Panc1 (cell line): Measurements from ENCODE around the gene PAK6. TPM values are rescaled to one million over a fixed set of nuclear protein-coding genes. Genes with fewer than 3 reads are reported as not detected.

Experiments
- ATAC-seq: fragments of 200-7000 bp; cut with Tn5 transposase; 2 replicates; pipeline ENCODE4 v1.9.1; 2020; ENCODE audit warnings: mild to moderate bottlenecking, moderate library complexity
- BruUV-seq: library from RNA; stranded (reverse); fragments of 400-500 nt; replicated peaks from 2 replicates; lab custom pipeline; 2021; lab: Mats Ljungman, UMichigan
- CTCF ChIA-PET: fragments of 300-600 bp; sonication (Branson Sonifier 250); formaldehyde crosslinking; loops from one replicate; lab custom pipeline; 2022; ENCODE audit warnings: antibody characterized with exemption; lab: Charles Lee
- POLR2A ChIA-PET: fragments of 300-600 bp; sonication (Branson Sonifier 250); formaldehyde crosslinking; loops from one replicate; lab custom pipeline; 2022; ENCODE audit warnings: antibody characterized with exemption; lab: Charles Lee
- DNase-seq: peaks from one replicate; pipeline ENCODE4 v3.0.0-alpha.2; 2010; ENCODE audit warnings: low read depth, low spot score
- H3K27ac ChIP-seq: 2 replicates; pipeline ENCODE4 v1.5.1; 2011; ENCODE audit warnings: mild to moderate bottlenecking, low read length, inconsistent platforms
- H3K27me3 ChIP-seq: fragments of 200-500 bp; sonication (Bioruptor generic); 2 replicates; pipeline ENCODE4 v1.6.0; 2014; ENCODE audit warnings: low read length, inconsistent platforms; ENCODE audit not compliant: control insufficient read depth, insufficient read depth
- H3K36me3 ChIP-seq: fragments of 200-500 bp; sonication (Bioruptor generic); 2 replicates; pipeline ENCODE4 v1.5.1; 2014; ENCODE audit warnings: inconsistent platforms, mild to moderate bottlenecking, low read length, moderate library complexity; ENCODE audit not compliant: control insufficient read depth, insufficient read depth
- H3K4me1 ChIP-seq: 2 replicates; pipeline ENCODE4 v1.5.1; 2011; ENCODE audit warnings: inconsistent platforms, mild to moderate bottlenecking, low read length, moderate library complexity; ENCODE audit not compliant: control insufficient read depth, insufficient read depth
- H3K4me3 ChIP-seq, 2 experiments: 2 replicates each; pipeline ENCODE4 v1.5.1; 2011 to 2012; ENCODE audit warnings: low read depth in 2 of 2, low read length in 2 of 2, mild to moderate bottlenecking in 2 of 2, inconsistent platforms in 1 of 2, moderate library complexity in 1 of 2
- H3K9me3 ChIP-seq: fragments of 200-500 bp; sonication (Bioruptor generic); 2 replicates; pipeline ENCODE4 v1.5.1; 2014; ENCODE audit warnings: low read depth, mild to moderate bottlenecking, inconsistent platforms, low read length, moderate library complexity; ENCODE audit not compliant: control insufficient read depth, insufficient read depth
- POLR2AphosphoS5 ChIP-seq: IDR thresholded peaks from 2 replicates; pipeline ENCODE4 v1.6.1; 2012; ENCODE audit warnings: mild to moderate bottlenecking, low read depth, low read length, moderate library complexity
- SIN3A ChIP-seq: IDR thresholded peaks from 2 replicates; pipeline ENCODE4 v1.6.1; 2012; ENCODE audit warnings: low read depth, mild to moderate bottlenecking, low read length, moderate library complexity, borderline replicate concordance; ENCODE audit not compliant: insufficient read depth
- TCF7L2 ChIP-seq: IDR thresholded peaks from 2 replicates; pipeline ENCODE4 v1.6.1; 2011; ENCODE audit warnings: mild to moderate bottlenecking, low read depth, low read length, inconsistent platforms
- in situ Hi-C: cut with HindIII; loops from 2 replicates; pipeline ENCODE4 v1.10.0; 2016; ENCODE audit warnings: low sequenced_read_pairs, low pct_unique_long_range_greater_than_20kb
- intact Hi-C: fragments of 100-400 bp; cut with micrococcal nuclease; formaldehyde crosslinking; loops from one replicate; pipeline ENCODE4 v1.10.0; 2022; ENCODE audit not compliant: unreplicated experiment
- total RNA-seq: library from RNA; stranded (reverse); gene quantifications from one replicate; pipeline ENCODE4 v1.2.1, GENCODE V29; 2021; ENCODE audit not compliant: unreplicated experiment
- TF ChIP-seq, protein P1 (sequence below), 2 experiments: IDR thresholded peaks; 2 replicates each; pipeline ENCODE4 v1.6.1; 2011 to 2012; ENCODE audit warnings: low read depth in 2 of 2, control low read depth in 1 of 2, low read length in 1 of 2, mild to moderate bottlenecking in 1 of 2, moderate library complexity in 1 of 2; ENCODE audit not compliant: insufficient read depth in 1 of 2
- TF ChIP-seq, protein P2 (sequence below): fragments of 450-650 bp; IDR thresholded peaks from 2 replicates; pipeline ENCODE4 v1.5.1; 2017; ENCODE audit warnings: mild to moderate bottlenecking

The PAK6 gene
- total RNA-seq, 1 experiment from 2014 or later = 6.3 TPM

DNA sequence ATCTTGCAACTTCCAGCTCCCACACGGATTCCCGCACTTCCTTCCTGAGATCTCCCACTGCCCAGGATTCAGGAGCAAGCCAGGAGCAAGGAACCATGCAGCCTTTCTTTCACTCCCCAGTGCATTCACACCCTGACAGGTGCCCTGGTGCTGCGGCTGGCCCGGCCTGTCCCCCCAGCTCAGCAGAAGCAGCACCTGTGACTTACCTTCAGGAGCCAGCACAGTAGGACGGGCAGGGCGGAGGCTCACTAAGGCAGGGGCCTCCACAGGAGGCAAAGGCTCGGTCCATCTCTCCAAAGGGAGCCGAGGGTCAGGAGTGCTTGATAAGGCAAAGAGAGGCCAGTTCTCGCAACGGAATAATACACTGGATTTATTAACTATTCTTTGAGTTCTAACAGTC, 39.2 kb downstream of the PAK6 start:
- BruUV-seq = no TSS peak
- TF ChIP-seq POLR2AphosphoS5 (no peak), TCF7L2 (no peak), SIN3A (no peak)
- TF ChIP-seq, protein P1, sequence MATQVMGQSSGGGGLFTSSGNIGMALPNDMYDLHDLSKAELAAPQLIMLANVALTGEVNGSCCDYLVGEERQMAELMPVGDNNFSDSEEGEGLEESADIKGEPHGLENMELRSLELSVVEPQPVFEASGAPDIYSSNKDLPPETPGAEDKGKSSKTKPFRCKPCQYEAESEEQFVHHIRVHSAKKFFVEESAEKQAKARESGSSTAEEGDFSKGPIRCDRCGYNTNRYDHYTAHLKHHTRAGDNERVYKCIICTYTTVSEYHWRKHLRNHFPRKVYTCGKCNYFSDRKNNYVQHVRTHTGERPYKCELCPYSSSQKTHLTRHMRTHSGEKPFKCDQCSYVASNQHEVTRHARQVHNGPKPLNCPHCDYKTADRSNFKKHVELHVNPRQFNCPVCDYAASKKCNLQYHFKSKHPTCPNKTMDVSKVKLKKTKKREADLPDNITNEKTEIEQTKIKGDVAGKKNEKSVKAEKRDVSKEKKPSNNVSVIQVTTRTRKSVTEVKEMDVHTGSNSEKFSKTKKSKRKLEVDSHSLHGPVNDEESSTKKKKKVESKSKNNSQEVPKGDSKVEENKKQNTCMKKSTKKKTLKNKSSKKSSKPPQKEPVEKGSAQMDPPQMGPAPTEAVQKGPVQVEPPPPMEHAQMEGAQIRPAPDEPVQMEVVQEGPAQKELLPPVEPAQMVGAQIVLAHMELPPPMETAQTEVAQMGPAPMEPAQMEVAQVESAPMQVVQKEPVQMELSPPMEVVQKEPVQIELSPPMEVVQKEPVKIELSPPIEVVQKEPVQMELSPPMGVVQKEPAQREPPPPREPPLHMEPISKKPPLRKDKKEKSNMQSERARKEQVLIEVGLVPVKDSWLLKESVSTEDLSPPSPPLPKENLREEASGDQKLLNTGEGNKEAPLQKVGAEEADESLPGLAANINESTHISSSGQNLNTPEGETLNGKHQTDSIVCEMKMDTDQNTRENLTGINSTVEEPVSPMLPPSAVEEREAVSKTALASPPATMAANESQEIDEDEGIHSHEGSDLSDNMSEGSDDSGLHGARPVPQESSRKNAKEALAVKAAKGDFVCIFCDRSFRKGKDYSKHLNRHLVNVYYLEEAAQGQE (IDR thresholded peaks at IDR 0.05; ENCODE audit: insufficient read depth in 1 of 2, low read depth in 2 of 2, low read length in 1 of 2) = no peak
- TF ChIP-seq, protein P2, sequence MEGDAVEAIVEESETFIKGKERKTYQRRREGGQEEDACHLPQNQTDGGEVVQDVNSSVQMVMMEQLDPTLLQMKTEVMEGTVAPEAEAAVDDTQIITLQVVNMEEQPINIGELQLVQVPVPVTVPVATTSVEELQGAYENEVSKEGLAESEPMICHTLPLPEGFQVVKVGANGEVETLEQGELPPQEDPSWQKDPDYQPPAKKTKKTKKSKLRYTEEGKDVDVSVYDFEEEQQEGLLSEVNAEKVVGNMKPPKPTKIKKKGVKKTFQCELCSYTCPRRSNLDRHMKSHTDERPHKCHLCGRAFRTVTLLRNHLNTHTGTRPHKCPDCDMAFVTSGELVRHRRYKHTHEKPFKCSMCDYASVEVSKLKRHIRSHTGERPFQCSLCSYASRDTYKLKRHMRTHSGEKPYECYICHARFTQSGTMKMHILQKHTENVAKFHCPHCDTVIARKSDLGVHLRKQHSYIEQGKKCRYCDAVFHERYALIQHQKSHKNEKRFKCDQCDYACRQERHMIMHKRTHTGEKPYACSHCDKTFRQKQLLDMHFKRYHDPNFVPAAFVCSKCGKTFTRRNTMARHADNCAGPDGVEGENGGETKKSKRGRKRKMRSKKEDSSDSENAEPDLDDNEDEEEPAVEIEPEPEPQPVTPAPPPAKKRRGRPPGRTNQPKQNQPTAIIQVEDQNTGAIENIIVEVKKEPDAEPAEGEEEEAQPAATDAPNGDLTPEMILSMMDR = no peak
- H3K4me3 ChIP-seq = no peak overlapping the region
- H3K9me3 ChIP-seq = no peaks in the 10 kb centered on the region
- no peaks in the 10 kb centered on the region for H3K4me1 ChIP-seq
- DNase-seq = no peak
- ChIA-PET POLR2A (no interaction called here), CTCF (interaction anchor here (1.1 to 1.7 kb wide), 3 partner anchors 36 to 144 kb away, joined by 3 to 14 read pairs (median 4); no protein-coding TSS in a partner anchor)
- in situ Hi-C loops = no loop called here
- H3K27ac ChIP-seq = no peak overlapping the region
- H3K27me3 ChIP-seq = no peaks in the 10 kb centered on the region
- no peaks in the 10 kb centered on the region for H3K36me3 ChIP-seq
- intact Hi-C loops = loop anchor here (5.0 to 10.0 kb wide), 2 partner anchors 144 to 233 kb away; no protein-coding TSS in a partner anchor
- ATAC-seq = no peak

- no TSS peak for BruUV-seq
- ATAC-seq (peak; percentile 72), DNase-seq (peak; percentile 24)
- no peak overlapping the region for H3K4me3 ChIP-seq
- TF ChIP-seq, protein P1 (IDR thresholded peaks at IDR 0.05; ENCODE audit: insufficient read depth in 1 of 2, low read depth in 2 of 2, low read length in 1 of 2) = peak in 1 of 2 experiments; percentile 39; a peak in 1 of 4 replicates
- TF ChIP-seq, protein P2 = peak; percentile 99
- TF ChIP-seq TCF7L2 (no peak), SIN3A (no peak), POLR2AphosphoS5 (no peak)
- in situ Hi-C loops (no loop called here), intact Hi-C loops (loop anchor here (1.0 to 10.0 kb wide), 3 partner anchors 31 to 235 kb away; no protein-coding TSS in a partner anchor)
- H3K36me3 ChIP-seq = no peaks in the 10 kb centered on the region
- H3K9me3 ChIP-seq = no peaks in the 10 kb centered on the region
- ChIA-PET POLR2A (interaction anchor here (0.9 kb wide), 1 partner anchor 35 kb away, joined by 4 read pairs; no protein-coding TSS in a partner anchor), CTCF (interaction anchor here (0.6 to 2.6 kb wide), 11 partner anchors 10 to 1581 kb away, joined by 3 to 33 read pairs (median 9); partner anchors contain the start of genes IVD and PLCB2)
- no peak overlapping the region for H3K27ac ChIP-seq
- no peaks in the 10 kb centered on the region for H3K27me3 ChIP-seq
- no peaks in the 10 kb centered on the region for H3K4me1 ChIP-seq
Observed at GRCh38 chr15:40279437-40280141, 40.7 kb downstream of the PAK6 start.
